ENCODE measurements around the gene ATE1.

- TF ChIP-seq CTCF (IDR thresholded peaks at IDR 0.05 in 2 of 3, conservative IDR thresholded peaks at IDR 0.05 in 1 of 3; ENCODE audit: borderline replicate concordance in 1 of 3, insufficient read depth in 1 of 3, low read depth in 2 of 3, low read length in 2 of 3) (no peak), EZH2 (IDR thresholded peaks at IDR 0.05) (no peak), JUND (IDR thresholded peaks at IDR 0.05) (no peak), REST (IDR thresholded peaks at IDR 0.05; ENCODE audit: low read depth) (no peak), SRF (IDR thresholded peaks at IDR 0.05; ENCODE audit: low read depth) (no peak), RAD21 (IDR thresholded peaks at IDR 0.05; ENCODE audit: low read depth) (no peak), EZH2phosphoT487 (IDR thresholded peaks at IDR 0.05; ENCODE audit: borderline replicate concordance) (no peak), POLR2A (IDR thresholded peaks at IDR 0.05; ENCODE audit: borderline replicate concordance, extremely low read depth, insufficient read depth, insufficient read length) (no peak), ZFX (IDR thresholded peaks at IDR 0.05) (no peak), EGR1 (IDR thresholded peaks at IDR 0.05; ENCODE audit: low read depth) (no peak), POLR2AphosphoS5 (IDR thresholded peaks at IDR 0.05; ENCODE audit: low read depth, low read length) (no peak), SIN3A (IDR thresholded peaks at IDR 0.05; ENCODE audit: low read depth) (no peak)
- TF ChIP-seq, protein P1, sequence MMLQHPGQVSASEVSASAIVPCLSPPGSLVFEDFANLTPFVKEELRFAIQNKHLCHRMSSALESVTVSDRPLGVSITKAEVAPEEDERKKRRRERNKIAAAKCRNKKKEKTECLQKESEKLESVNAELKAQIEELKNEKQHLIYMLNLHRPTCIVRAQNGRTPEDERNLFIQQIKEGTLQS (IDR thresholded peaks at IDR 0.05) = no peak
These were observed 124.2 kb downstream of the ATE1 start for GRCh38 chr10:121803611-121804010.

All from HCT116 (cell line).